Stimulated activated CD4-positive, alpha-beta T cell treated with anti-CD3 and anti-CD28 coated beads, Interleukin-1b, Interleukin-23, amount 100 ng/mL, for 1 hour (primary cell): ENCODE results near the gene RPLP1.

Experiments used
- DNase-seq, 2 donors: peaks; one replicate each; pipeline ENCODE4 v3.0.0-alpha.2; 2020; ENCODE audit warnings: low read depth in 2 of 2

RPLP1 gene

DNA sequence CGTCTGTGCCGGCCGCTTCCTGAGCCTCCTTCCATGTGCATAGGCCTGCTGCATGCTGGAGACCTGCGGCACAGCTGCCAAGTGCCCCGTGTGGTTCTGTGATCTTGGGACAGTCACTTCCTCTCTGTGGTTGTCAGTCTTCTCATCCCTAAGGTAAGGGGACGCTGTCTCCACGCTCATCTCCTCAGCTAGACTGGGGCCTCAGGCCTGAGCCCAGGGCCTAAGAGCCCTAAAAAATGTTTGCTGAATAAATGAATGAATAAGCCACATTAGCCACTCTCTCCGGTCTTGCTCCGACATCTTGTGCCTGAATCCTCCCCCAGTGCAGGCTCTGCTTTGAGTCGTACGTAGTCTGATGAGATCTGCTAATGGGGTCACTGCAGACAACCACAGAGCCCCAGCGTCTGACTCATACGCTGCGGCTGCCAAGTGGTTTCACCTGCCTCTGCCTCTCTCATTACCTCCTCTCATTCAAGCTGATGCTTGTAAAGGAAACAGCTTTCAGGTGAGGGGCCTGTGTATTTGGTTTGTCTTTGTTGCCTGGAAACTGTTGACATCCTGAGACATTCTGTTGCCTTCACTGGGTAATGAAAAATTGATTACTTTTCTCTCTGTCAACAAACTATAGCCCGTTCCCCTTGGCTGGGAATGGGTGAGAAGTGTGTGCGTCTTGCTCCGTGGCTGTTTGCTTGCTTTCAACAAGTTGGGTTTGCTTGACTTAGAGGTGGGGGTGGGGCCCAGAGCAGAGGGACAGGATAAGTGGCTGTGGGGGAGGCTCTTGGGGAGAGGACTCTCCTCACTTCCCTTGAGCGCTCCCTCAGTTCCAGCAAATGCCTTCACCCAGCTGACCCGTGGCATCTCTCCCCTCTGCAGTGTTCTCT lies 15.9 kb downstream of the RPLP1 start:
- peak; percentile 39 to 66 for DNase-seq

GRCh38 chr15:69469467-69470201 lies 17.0 kb downstream of the RPLP1 start:
- DNase-seq: no peak

DNA sequence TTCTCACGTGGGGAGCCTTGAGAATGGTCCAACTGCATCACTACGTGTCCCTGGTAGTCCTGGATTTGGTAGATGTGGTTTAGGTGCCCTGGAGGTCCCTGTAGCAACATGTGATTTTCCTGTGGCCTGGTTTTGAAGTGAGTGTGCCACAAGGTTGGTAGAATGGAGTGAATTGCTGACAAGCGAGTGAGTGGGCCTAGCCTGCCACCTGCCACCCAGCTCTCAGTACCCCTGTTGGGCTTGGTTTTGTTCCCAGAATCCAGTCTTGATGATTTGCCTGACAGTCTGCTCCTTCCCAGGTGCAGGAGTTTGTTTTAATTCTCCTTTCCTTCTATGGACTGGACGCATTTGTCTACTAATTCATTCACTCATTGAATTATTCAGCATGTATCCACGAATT lies 19.4 kb downstream of the RPLP1 start:
- DNase-seq: no peak

GRCh38 chr15:69472562-69472961 lies 19.9 kb downstream of the RPLP1 start:
- DNase-seq: no peak

- no peak for DNase-seq
Observed at GRCh38 chr15:69474291-69474690, 21.7 kb downstream of the RPLP1 start.

- DNase-seq: no peak
Observed at GRCh38 chr15:69474846-69475455, 22.3 kb downstream of the RPLP1 start.

- peak; percentile 44 to 62 for DNase-seq
Observed at GRCh38 chr15:69475769-69476358, 23.2 kb downstream of the RPLP1 start.

GRCh38 chr15:69476704-69477473 lies 24.3 kb downstream of the RPLP1 start:
- no peak for DNase-seq

GRCh38 chr15:69478259-69478781 lies 25.7 kb downstream of the RPLP1 start:
- no peak for DNase-seq

DNA sequence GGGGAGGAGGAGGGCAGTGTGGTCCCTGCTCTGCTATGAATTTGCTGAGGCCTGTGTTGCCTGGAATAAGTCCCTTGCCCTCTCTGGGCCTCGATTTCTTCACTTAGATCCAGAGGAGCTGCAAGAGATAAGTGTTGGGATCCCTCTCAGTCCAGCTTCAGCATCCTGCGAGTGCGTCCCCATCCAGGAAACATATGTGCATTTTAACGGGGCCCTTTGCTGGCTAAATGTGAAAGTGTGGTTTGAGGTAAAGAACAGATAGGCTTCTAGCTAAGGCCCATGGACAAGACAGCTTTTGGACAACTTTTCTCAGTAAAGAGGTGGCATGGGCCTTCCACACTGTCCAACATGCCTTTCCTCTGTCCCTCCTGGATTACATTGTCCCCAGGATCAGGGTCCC lies 26.5 kb downstream of the RPLP1 start:
- no peak for DNase-seq

- no peak for DNase-seq
Observed at GRCh38 chr15:69479971-69480370, 27.4 kb downstream of the RPLP1 start.

DNA sequence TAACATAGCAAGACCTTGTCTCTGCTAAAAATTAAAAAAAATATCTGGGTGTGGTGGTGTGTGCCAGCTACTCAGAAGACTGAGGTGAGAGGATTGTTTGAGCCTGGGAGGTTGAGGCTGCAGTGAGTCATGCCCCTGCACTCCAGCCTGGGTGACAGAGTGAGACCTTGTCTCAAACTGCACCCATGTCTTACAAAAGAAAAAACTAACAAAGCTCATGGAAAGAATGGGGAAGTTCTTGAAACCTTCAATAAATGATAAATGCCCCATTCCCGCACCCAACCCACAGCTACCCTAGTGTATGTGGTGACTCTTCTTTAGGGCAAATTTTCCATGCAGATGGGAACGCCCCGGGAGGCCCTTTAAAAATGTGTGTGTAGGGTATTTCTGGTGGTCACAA lies 28.3 kb downstream of the RPLP1 start:
- no peak for DNase-seq

GRCh38 chr15:69482686-69483256 lies 30.2 kb downstream of the RPLP1 start:
- no peak for DNase-seq

- DNase-seq: no peak
Observed at GRCh38 chr15:69484837-69485236, 32.2 kb downstream of the RPLP1 start.

DNA sequence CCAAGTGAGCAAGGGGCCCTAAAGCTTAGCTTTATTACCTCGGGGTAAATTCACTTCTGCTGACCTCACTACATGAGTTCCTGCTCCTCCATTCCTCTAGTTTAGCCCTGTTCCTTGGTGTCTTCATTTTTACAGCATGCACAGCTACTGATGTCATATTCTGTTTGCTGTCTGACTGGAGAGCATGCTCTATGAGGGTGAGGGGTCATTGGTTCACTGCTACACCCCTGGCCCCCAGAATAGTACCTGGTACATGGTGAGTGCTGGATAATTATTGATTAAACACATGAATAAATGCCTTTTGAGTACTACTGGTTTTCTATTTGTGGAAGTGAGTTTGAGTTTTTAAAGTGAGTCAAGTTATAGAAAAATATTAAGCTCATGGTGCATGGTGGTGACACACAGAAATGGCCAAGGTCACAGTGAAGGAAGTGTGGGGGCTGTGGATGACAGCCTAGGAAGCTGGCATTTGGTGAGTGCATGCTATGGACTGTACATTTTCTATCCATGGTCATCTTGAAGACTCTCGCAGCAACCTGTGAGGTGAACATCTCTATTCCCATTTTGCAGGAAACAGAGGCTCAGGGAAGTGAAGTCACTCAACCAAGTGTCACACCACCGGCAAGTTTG lies 34.0 kb downstream of the RPLP1 start:
- DNase-seq: no peak

DNA sequence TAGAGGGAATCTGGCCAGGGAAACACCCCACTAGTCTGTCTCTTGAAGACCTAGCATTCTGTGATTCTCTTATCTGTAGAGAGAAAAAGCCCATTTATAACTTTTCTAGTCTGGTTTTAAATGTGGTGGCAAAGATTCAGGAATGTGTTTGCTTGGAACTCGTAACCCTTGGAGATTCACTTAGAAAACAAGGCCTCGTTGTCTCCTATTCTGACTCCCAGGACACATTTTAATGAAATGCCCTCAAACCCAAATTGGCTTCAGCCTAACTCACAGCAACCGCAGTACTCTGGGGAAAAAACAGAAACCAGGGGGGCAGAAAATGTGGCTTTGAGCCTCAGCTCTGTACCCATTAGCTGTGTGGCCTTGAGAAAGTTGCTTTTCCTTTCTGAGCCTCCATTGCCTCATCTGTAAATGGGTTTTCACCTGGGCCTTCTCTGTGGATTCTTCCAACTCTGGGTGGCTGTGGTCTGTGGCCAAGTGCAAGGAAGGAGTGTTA lies 36.5 kb downstream of the RPLP1 start:
- no peak for DNase-seq

- no peak for DNase-seq
Observed at GRCh38 chr15:69490356-69491037, 37.9 kb downstream of the RPLP1 start.

DNA sequence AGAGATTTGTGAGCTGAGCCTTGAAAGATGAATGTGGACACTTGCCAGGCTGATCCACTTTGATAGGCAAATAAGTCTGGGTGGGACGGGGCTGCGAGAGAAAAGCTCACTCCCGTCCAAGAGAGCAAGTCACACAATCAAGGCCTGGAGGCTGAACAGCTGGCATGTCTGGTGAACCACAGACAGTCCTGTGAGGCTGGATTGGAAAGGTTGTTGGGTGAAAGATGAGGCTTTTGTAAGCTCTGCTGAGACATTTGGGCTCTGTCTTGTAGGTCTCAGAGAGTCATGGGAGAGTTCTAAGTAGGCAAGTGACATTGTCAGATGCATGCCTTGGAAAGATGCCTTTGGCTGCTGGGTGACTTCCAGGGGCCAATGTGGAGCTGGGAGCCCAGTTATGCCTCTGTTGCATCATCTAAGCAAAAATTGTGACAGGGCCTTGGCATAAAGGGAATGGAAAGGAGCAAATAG lies 38.5 kb downstream of the RPLP1 start:
- no peak for DNase-seq

GRCh38 chr15:69493406-69493805 lies 40.8 kb downstream of the RPLP1 start:
- DNase-seq: no peak
